Measurements from ENCODE around the gene IL15.
A peak's percentile ranks its signal among the peaks of the same experiment; 100 is the strongest.
"Not testable (repeated sequence)": the region's sequence is repeated elsewhere in the genome, so short reads cannot be mapped to it uniquely, and the experiment has no call there.

IL15 gene

GRCh38 chr4:141647966-141648365 lies 11.6 kb downstream of the IL15 start:
- DNase-seq (ENCODE audit: low read depth): no peak

GRCh38 chr4:141652161-141652778 lies 15.9 kb downstream of the IL15 start:
- DNase-seq (ENCODE audit: low read depth): peak; percentile 93

GRCh38 chr4:141654098-141654497 lies 17.7 kb downstream of the IL15 start:
- DNase-seq (ENCODE audit: low read depth): no peak

- no peak for DNase-seq (ENCODE audit: low read depth)
Observed at GRCh38 chr4:141656031-141656430, 19.6 kb downstream of the IL15 start.

- no peak for DNase-seq (ENCODE audit: low read depth)
Observed at GRCh38 chr4:141657550-141658250, 21.3 kb downstream of the IL15 start.

- no peak for DNase-seq (ENCODE audit: low read depth)
Observed at GRCh38 chr4:141658309-141658708, 21.9 kb downstream of the IL15 start.

- DNase-seq (ENCODE audit: low read depth): no peak
Observed at GRCh38 chr4:141659539-141659938, 23.2 kb downstream of the IL15 start.

- peak; percentile 10 for DNase-seq (ENCODE audit: low read depth)
Observed at GRCh38 chr4:141660880-141661279, 24.5 kb downstream of the IL15 start.

- peak; percentile 7 for DNase-seq (ENCODE audit: low read depth)
Observed at GRCh38 chr4:141668200-141668910, 32.0 kb downstream of the IL15 start.

- DNase-seq (ENCODE audit: low read depth): peak; percentile 62
Observed at GRCh38 chr4:141669501-141669900, 33.1 kb downstream of the IL15 start.

GRCh38 chr4:141675384-141675783 lies 39.0 kb downstream of the IL15 start:
- no peak for DNase-seq (ENCODE audit: low read depth)

- DNase-seq (ENCODE audit: low read depth): no peak
Observed at GRCh38 chr4:141676087-141676670, 39.8 kb downstream of the IL15 start.

- DNase-seq (ENCODE audit: low read depth): no peak
Observed at GRCh38 chr4:141680060-141680459, 43.7 kb downstream of the IL15 start.

- DNase-seq (ENCODE audit: low read depth): no peak
Observed at GRCh38 chr4:141684785-141685184, 48.4 kb downstream of the IL15 start.

- DNase-seq (ENCODE audit: low read depth): peak; percentile 16
Observed at GRCh38 chr4:141686146-141686775, 49.9 kb downstream of the IL15 start.

GRCh38 chr4:141686879-141687278 lies 50.5 kb downstream of the IL15 start:
- DNase-seq (ENCODE audit: low read depth): peak; percentile 29

GRCh38 chr4:141689726-141690296 lies 53.4 kb downstream of the IL15 start:
- DNase-seq (ENCODE audit: low read depth): not testable (repeated sequence)

- not testable (repeated sequence) for DNase-seq (ENCODE audit: low read depth)
Observed at GRCh38 chr4:141691247-141691646, 54.9 kb downstream of the IL15 start.

- DNase-seq (ENCODE audit: low read depth): peak; percentile 12
Observed at GRCh38 chr4:141692081-141692480, 55.7 kb downstream of the IL15 start.

- DNase-seq (ENCODE audit: low read depth): peak; percentile 90
Observed at GRCh38 chr4:141697116-141697515, 60.7 kb downstream of the IL15 start.

GRCh38 chr4:141702472-141703182 lies 66.2 kb downstream of the IL15 start:
- no peak for DNase-seq (ENCODE audit: low read depth)

All from fibroblast of gingiva (primary cell).